GM21381 (cell line): ENCODE measurements around the gene ATP6V1D.
"Not testable (repeated sequence)": the region's sequence is repeated elsewhere in the genome, so short reads cannot be mapped to it uniquely, and the experiment has no call there.

Experiments used
- ATAC-seq: cut with Tn5 transposase; IDR thresholded peaks from one replicate; pipeline ENCODE4 v1.9.1; 2021; ENCODE audit warnings: mild to moderate bottlenecking, moderate library complexity; ENCODE audit not compliant: unreplicated experiment

The ATP6V1D gene

GRCh38 chr14:67371247-67372148, 11.9 kb upstream of the ATP6V1D start:
- no peak for ATAC-seq

GRCh38 chr14:67370830-67371229, 11.2 kb upstream of the ATP6V1D start:
- no peak for ATAC-seq

- ATAC-seq = no peak
Observed at GRCh38 chr14:67365476-67365875, 5.9 kb upstream of the ATP6V1D start.

- ATAC-seq = peak; percentile 24
Observed at GRCh38 chr14:67360470-67361206, 1.0 kb upstream of the ATP6V1D start.

- peak; percentile 0 for ATAC-seq
Observed at GRCh38 chr14:67358924-67359774, 455 bp downstream of the ATP6V1D start.

- ATAC-seq = no peak
Observed at GRCh38 chr14:67357969-67358354, 1.6 kb downstream of the ATP6V1D start.

GRCh38 chr14:67357186-67357968, 2.2 kb downstream of the ATP6V1D start:
- no peak for ATAC-seq

- no peak for ATAC-seq
Observed at GRCh38 chr14:67352055-67352454, 7.5 kb downstream of the ATP6V1D start.

GRCh38 chr14:67345583-67345982, 14.0 kb downstream of the ATP6V1D start:
- no peak for ATAC-seq

GRCh38 chr14:67343601-67344230, 15.9 kb downstream of the ATP6V1D start:
- no peak for ATAC-seq

- not testable (repeated sequence) for ATAC-seq
Observed at GRCh38 chr14:67341231-67341630, 18.4 kb downstream of the ATP6V1D start.

- ATAC-seq = no peak
Observed at GRCh38 chr14:67335781-67336180, 23.8 kb downstream of the ATP6V1D start.

GRCh38 chr14:67332468-67332867, 27.1 kb downstream of the ATP6V1D start:
- no peak for ATAC-seq

- ATAC-seq = no peak
Observed at GRCh38 chr14:67331368-67332125, 28.1 kb downstream of the ATP6V1D start.

- not testable (repeated sequence) for ATAC-seq
Observed at GRCh38 chr14:67329666-67330065, 29.9 kb downstream of the ATP6V1D start.

- no peak for ATAC-seq
Observed at GRCh38 chr14:67319142-67319541, 40.5 kb downstream of the ATP6V1D start.

- ATAC-seq = no peak
Observed at GRCh38 chr14:67317822-67318221, 41.8 kb downstream of the ATP6V1D start.

- ATAC-seq = no peak
Observed at GRCh38 chr14:67313153-67313552, 46.5 kb downstream of the ATP6V1D start.

GRCh38 chr14:67311868-67312267, 47.7 kb downstream of the ATP6V1D start:
- no peak for ATAC-seq
